Inflammatory macrophage (primary cell): ENCODE results near the gene MYH11.
"Not testable (repeated sequence)": the region's sequence is repeated elsewhere in the genome, so short reads cannot be mapped to it uniquely, and the experiment has no call there.

Experiments used
- DNase-seq, 2 donors: peaks; one replicate each; pipeline ENCODE4 v3.0.0-alpha.2; 2020 to 2022

MYH11 gene

DNA sequence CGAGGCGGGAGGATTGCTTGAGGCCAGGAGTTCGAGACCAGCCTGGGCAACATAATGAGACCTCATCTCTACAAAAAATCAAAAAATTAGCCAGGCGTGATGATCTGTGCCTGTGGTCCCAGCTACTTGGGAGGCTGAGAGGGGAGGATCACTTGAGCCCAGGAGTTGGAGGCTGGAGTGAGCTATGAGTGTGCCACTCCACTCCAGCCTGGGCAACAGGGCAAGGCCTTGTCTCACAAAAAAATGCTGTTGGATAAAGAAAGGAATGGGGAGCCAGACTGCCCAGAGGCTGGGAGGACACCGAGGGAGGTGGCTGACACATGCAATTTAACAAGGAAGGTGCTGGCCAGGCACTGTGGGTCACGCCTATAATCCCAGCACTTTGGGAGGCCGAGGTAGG, 47.5 kb downstream of the MYH11 start:
- not testable (repeated sequence) for DNase-seq

GRCh38 chr16:15808071-15808470, 48.8 kb downstream of the MYH11 start:
- no peak for DNase-seq

DNA sequence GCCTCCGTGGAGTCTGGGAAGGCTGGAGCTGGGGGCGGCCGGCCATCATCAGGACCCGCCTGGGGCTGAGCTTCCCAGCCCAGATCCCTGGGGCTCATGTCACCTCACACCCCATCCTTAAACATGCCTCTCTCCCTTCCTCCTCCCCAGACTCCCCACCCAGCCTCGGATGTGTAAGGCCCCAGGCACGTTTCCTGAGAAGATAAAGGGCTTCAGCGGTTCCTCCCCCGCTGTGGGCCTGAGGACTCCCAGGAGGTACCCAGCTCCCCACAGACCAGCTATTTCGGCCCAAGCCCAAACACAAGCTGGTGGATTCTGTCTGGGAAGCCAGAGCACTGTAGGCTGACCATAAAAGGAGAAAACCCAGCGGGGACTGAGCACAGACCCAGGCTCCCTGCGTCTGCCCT, 49.2 kb downstream of the MYH11 start:
- no peak for DNase-seq

- DNase-seq: no peak
These were observed 53.2 kb downstream of the MYH11 start for GRCh38 chr16:15803618-15804017.

- DNase-seq: no peak
These were observed 56.9 kb downstream of the MYH11 start for GRCh38 chr16:15799851-15800495.

- DNase-seq: no peak
These were observed 58.2 kb downstream of the MYH11 start for GRCh38 chr16:15798671-15799070.

DNA sequence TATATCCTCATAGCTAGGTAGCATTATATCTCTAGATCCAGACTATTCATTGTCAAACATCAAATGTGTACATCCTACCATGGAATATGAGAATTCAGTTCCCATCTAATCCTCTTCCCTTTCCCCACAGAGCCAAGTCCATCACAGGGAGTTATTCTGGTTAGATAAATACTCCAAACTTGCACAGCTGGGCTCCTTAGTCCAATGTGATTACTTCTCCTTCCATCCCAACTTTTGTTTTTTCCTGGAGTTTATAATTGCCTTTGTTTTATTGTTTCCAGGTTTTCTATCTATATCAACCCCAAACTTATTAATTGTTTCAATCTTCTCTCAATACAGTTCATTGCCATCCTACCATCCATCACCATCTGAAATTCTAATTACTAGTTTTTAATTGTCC, 59.9 kb downstream of the MYH11 start:
- DNase-seq: no peak

DNA sequence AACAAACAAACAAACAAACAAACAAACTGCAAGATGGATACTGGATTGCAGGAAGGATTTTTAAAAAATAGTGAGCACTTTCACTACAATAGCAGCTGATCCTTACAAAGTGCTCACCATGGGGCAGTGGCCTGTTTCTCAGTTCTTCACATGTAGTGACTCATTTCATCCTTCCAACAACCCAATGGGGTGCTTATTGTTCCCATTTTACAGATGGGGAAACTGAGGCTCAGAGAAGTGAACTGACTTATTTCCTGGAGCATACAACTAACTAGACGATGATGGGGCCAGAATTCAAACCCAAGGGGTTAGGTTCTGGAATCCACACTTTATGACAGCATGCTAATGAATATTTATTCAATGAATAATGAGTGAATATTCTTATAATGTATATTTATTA, 61.2 kb downstream of the MYH11 start:
- no peak for DNase-seq

GRCh38 chr16:15792563-15792971, 64.3 kb downstream of the MYH11 start:
- no peak for DNase-seq

GRCh38 chr16:15790458-15790857, 66.4 kb downstream of the MYH11 start:
- no peak for DNase-seq

GRCh38 chr16:15789816-15790215, 67.0 kb downstream of the MYH11 start:
- not testable (repeated sequence) for DNase-seq

DNA sequence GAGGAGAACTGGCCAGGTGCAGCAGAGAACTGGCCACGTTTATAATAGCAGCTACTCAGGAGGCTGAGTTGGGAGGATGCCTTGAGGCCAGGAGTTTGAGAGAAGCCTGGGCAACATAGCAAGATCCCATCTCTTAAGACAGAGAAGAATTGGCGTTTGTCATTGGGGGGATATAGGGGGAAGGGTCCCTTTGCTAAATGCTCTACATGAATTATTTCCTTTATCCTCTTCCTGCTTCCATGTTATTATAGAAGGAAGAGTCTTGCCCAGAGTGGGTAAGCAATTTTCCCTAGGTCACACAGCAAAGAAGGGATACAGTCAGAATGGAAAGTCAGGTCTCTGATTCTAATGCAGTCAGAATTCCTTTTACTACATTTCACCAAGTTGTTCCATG, 68.0 kb downstream of the MYH11 start:
- DNase-seq: no peak

DNA sequence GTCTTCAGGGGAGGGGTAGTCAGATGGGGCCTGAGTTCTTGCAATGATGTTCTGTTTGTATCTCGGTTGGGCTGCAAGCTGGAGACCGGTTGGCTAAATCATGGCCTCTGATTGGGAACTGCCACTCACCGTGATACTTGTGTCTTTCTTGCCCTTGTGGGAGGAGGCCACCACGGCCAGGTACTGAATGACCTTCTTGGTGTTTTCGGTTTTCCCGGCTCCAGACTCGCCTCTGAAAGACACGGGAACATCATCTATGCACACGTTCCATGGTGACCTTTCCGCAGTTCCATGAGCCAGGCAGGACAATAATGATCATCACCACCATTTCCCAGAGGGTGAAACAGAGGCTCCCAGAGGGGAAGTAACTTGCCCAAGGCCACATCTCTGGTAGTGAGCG, 70.3 kb downstream of the MYH11 start:
- no peak for DNase-seq

GRCh38 chr16:15785386-15786059, 71.3 kb downstream of the MYH11 start:
- no peak for DNase-seq

DNA sequence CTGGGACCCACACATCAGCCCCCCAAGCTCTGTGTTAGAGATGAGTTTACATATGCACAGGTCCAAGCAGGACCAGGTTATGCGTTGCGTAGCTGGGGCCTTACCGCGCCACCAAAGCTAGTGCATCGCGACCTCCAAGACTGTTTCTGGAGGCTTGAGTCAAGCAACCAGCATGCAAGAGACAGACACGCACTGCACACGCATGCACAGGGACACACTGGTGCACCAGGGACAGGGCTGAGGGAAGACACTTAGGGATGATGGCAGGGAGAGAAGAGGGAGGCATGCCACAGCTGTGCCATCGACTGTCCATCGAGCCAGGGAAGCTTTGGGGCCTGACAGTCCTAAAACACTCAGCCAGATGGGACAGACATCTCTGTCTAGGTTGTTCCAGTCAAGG, 72.8 kb downstream of the MYH11 start:
- DNase-seq: no peak

DNA sequence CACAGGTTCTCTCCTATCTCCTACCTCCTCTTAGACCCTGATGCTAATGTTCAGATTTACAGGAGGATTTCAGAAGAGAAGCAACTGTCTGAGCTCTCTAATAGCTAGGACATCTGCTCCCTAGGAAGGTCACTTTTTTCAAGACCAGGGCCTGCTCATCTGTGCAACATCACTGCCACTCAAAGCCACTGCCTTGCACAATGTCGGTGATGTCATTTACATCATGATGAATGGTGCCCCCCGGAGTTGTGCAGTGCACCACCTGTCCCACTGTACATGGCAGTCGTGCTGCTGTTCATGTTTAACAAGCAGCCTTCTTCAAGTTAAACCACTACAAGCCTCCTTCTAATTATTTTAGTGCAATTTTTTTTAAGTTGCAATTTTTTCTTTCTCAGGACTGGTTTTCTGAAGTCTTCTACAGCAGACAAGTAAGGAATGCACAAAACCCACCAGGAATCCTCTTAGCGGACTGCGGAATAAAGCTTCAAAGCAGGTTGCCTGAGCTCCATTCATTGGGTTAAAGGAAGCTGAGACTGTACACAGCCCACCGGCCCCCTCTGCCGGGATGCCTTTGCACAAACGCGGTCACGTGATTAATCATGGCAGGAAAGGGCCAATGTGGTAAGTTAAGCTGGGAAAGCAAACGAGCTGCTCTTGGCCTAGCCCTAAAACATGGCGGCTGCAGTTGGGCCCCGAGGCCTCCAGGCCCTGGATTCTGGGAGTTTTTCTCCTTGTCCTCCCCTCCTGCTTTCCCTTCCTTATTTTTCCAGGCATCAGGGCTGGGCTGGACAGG, 74.1 kb downstream of the MYH11 start:
- no peak for DNase-seq

- DNase-seq: no peak
These were observed 75.2 kb downstream of the MYH11 start for GRCh38 chr16:15781650-15782049.

DNA sequence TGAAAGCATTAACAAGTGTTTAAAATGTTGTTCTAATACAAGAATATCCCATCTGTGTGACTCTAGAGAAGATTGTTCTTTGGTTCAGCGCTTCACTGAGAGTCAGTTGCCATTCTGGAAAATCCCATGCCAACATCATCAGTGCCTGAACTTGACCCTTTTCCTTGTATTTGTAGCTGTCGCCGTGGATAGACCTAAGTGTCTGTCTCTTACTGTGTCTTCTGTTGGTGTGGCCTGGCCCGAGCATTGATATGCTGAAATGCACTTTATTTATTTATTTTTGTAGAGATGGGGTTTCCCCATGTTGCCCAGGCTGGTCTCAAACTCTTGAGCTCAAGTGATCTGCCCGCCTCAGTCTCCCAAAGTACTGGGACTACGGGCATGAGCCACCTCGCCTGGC, 76.0 kb downstream of the MYH11 start:
- no peak for DNase-seq

GRCh38 chr16:15779664-15780351, 77.0 kb downstream of the MYH11 start:
- DNase-seq: no peak

GRCh38 chr16:15778999-15779614, 77.7 kb downstream of the MYH11 start:
- no peak for DNase-seq

- DNase-seq: no peak
These were observed 78.6 kb downstream of the MYH11 start for GRCh38 chr16:15778204-15778743.

DNA sequence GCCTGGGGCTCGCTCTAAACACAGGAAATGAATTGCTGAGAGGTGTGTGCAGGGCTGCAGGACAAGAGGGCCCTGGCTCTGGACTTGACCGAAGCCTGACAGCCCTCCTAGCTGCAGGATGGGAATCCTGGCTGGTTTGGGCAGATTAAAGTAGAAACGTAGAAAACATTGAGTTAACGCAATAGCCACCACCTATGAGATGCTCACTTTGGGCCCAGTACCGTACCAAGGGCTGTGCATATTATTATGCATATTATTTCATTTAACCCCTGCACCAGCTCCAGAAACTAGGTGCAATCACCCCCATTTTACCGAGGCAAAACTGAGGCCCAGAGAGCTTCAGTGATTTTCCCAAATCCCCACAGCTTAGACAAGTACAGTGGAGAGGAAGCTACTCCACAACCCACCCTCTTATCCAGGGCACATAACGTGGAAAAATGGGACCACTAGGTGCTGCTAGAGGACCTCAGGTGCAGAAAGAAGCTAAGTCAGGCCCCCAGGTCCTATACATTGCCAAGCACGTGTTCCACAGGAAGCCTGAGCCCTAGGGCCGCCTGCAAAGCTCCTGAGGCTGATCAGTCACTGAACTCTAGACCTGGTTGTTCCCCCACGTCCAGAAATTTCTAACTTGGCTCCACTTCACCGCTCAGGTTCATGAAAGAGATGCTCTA, 79.2 kb downstream of the MYH11 start:
- DNase-seq: peak in 1 of 2 donors; percentile 28
